Effector memory CD8-positive, alpha-beta T cell (primary cell): Measurements from ENCODE around the gene MLF2.
A peak's percentile ranks its signal among the peaks of the same experiment; 100 is the strongest.

Source experiments
- ATAC-seq: fragments of 150-1000 bp; cut with Tn5 transposase; replicated peaks from 2 replicates; pipeline ENCODE4 v1.10.0; 2021; ENCODE audit warnings: mild to moderate bottlenecking, moderate library complexity
- DNase-seq, 3 experiments: peaks; one replicate each; pipeline ENCODE4 v3.0.0; 2021
- H3K27ac Mint-ChIP-seq, 2 donors: one replicate each; pipeline ENCODE4 v1.8.0; 2022; ENCODE audit warnings: mild to moderate bottlenecking in 2 of 2, mixed read lengths in 2 of 2, moderate library complexity in 2 of 2
- H3K27me3 Mint-ChIP-seq, 2 donors: one replicate each; pipeline ENCODE4 v1.8.0; 2022; ENCODE audit warnings: mixed read lengths in 2 of 2
- H3K36me3 Mint-ChIP-seq: one replicate; pipeline ENCODE4 v1.8.0; 2022; ENCODE audit warnings: mild to moderate bottlenecking, moderate library complexity, mixed read lengths; ENCODE audit not compliant: insufficient read depth
- H3K4me1 Mint-ChIP-seq, 2 donors: one replicate each; pipeline ENCODE4 v1.8.0; 2022; ENCODE audit warnings: low read depth in 2 of 2, mixed read lengths in 2 of 2
- H3K4me3 Mint-ChIP-seq, 2 donors: one replicate each; pipeline ENCODE4 v1.8.0; 2022; ENCODE audit warnings: mild to moderate bottlenecking in 2 of 2, mixed read lengths in 2 of 2, moderate library complexity in 2 of 2
- H3K9me3 Mint-ChIP-seq, 2 donors: one replicate each; pipeline ENCODE4 v1.8.0; 2022; ENCODE audit warnings: mixed read lengths in 2 of 2

The MLF2 gene

GRCh38 chr12:6773590-6774351 is 20.8 kb upstream of the MLF2 start:
- Mint-ChIP-seq H3K27ac (peak overlapping the region; percentile 91 to 92), H3K9me3 (no peaks in the 10 kb centered on the region), H3K36me3 (peaks cover 27% of the 10 kb centered on the region), H3K4me1 (peaks cover 51 to 63% of the 10 kb centered on the region in 2 donors), H3K27me3 (no peaks in the 10 kb centered on the region), H3K4me3 (peak overlapping the region; percentile 89 to 90)
- ATAC-seq (peak; percentile 19), DNase-seq (no peak)

GRCh38 chr12:6772726-6773589 is 20.0 kb upstream of the MLF2 start:
- Mint-ChIP-seq H3K4me3 (peak overlapping the region; percentile 89 to 90), H3K4me1 (peaks cover 52 to 58% of the 10 kb centered on the region in 2 donors), H3K27ac (peak overlapping the region; percentile 91 to 92), H3K9me3 (no peaks in the 10 kb centered on the region), H3K27me3 (peaks cover 0 to 8% of the 10 kb centered on the region in 2 donors), H3K36me3 (peaks cover 25% of the 10 kb centered on the region)
- ATAC-seq (no peak), DNase-seq (no peak)

GRCh38 chr12:6772331-6772695 is 19.4 kb upstream of the MLF2 start, which contains the start of gene LAG3:
Gene LAG3, plus strand, starts transcription at chr12:6772520. Its CDS starts 333 bp downstream, at chr12:6772853.
- Mint-ChIP-seq H3K27me3 (peaks cover 0 to 14% of the 10 kb centered on the region in 2 donors), H3K27ac (peak within 1 kb of the TSS; percentile 91 to 92), H3K36me3 (peaks cover 31% of the 10 kb centered on the region), H3K4me3 (peak within 1 kb of the TSS; percentile 89 to 90), H3K9me3 (no peaks in the 10 kb centered on the region), H3K4me1 (peaks cover 57 to 62% of the 10 kb centered on the region in 2 donors)
- no peak for DNase-seq
- no peak for ATAC-seq

- no peaks in the 10 kb centered on the region for H3K9me3 Mint-ChIP-seq
- H3K4me3 Mint-ChIP-seq = peak overlapping the region; percentile 89 to 90
- peaks cover 0 to 17% of the 10 kb centered on the region in 2 donors for H3K27me3 Mint-ChIP-seq
- peak overlapping the region; percentile 91 for H3K27ac Mint-ChIP-seq
- no peak for ATAC-seq
- peaks cover 31% of the 10 kb centered on the region for H3K36me3 Mint-ChIP-seq
- DNase-seq = no peak
- H3K4me1 Mint-ChIP-seq = peaks cover 62 to 67% of the 10 kb centered on the region in 2 donors
These were observed 18.8 kb upstream of the MLF2 start for GRCh38 chr12:6771509-6772330.

- Mint-ChIP-seq H3K4me3 (no peak overlapping the region), H3K9me3 (no peaks in the 10 kb centered on the region), H3K4me1 (peaks cover 60 to 61% of the 10 kb centered on the region in 2 donors), H3K36me3 (peaks cover 31% of the 10 kb centered on the region), H3K27me3 (peaks cover 0 to 17% of the 10 kb centered on the region in 2 donors), H3K27ac (peak overlapping the region; percentile 38 to 91)
- DNase-seq (no peak), ATAC-seq (no peak)
These were observed 18.2 kb upstream of the MLF2 start for GRCh38 chr12:6771091-6771495.

- peak overlapping the region; percentile 38 to 91 for H3K27ac Mint-ChIP-seq
- ATAC-seq (no peak), DNase-seq (no peak)
- no peaks in the 10 kb centered on the region for H3K9me3 Mint-ChIP-seq
- H3K36me3 Mint-ChIP-seq = peaks cover 27% of the 10 kb centered on the region
- no peak overlapping the region for H3K4me3 Mint-ChIP-seq
- peaks cover 1 to 19% of the 10 kb centered on the region in 2 donors for H3K27me3 Mint-ChIP-seq
- peaks cover 57 to 58% of the 10 kb centered on the region in 2 donors for H3K4me1 Mint-ChIP-seq
These were observed 17.7 kb upstream of the MLF2 start for GRCh38 chr12:6770600-6770999.

GRCh38 chr12:6770094-6770493 is 17.2 kb upstream of the MLF2 start:
- Mint-ChIP-seq H3K27ac (peak overlapping the region in 1 of 2 donors; percentile 38), H3K9me3 (no peaks in the 10 kb centered on the region), H3K27me3 (peaks cover 6 to 23% of the 10 kb centered on the region in 2 donors), H3K36me3 (peaks cover 22% of the 10 kb centered on the region), H3K4me3 (no peak overlapping the region), H3K4me1 (peaks cover 57% of the 10 kb centered on the region in 2 donors)
- DNase-seq (no peak), ATAC-seq (no peak)

- ATAC-seq = no peak
- no peaks in the 10 kb centered on the region for H3K9me3 Mint-ChIP-seq
- H3K27me3 Mint-ChIP-seq = peaks cover 9 to 28% of the 10 kb centered on the region in 2 donors
- no peak overlapping the region for H3K4me3 Mint-ChIP-seq
- H3K27ac Mint-ChIP-seq = peak overlapping the region; percentile 38 to 74
- no peak for DNase-seq
- peaks cover 19% of the 10 kb centered on the region for H3K36me3 Mint-ChIP-seq
- peaks cover 54 to 56% of the 10 kb centered on the region in 2 donors for H3K4me1 Mint-ChIP-seq
These were observed 16.7 kb upstream of the MLF2 start for GRCh38 chr12:6769666-6770065.

- no peak overlapping the region for H3K4me3 Mint-ChIP-seq
- peaks cover 16 to 34% of the 10 kb centered on the region in 2 donors for H3K27me3 Mint-ChIP-seq
- peaks cover 55 to 56% of the 10 kb centered on the region in 2 donors for H3K4me1 Mint-ChIP-seq
- peaks cover 17% of the 10 kb centered on the region for H3K36me3 Mint-ChIP-seq
- DNase-seq (no peak), ATAC-seq (no peak)
- peak overlapping the region; percentile 19 to 74 for H3K27ac Mint-ChIP-seq
- H3K9me3 Mint-ChIP-seq = no peaks in the 10 kb centered on the region
These were observed 16.0 kb upstream of the MLF2 start for GRCh38 chr12:6768990-6769389.

GRCh38 chr12:6768437-6768914 is 15.5 kb upstream of the MLF2 start:
- Mint-ChIP-seq H3K27me3 (peaks cover 17 to 37% of the 10 kb centered on the region in 2 donors), H3K9me3 (no peaks in the 10 kb centered on the region), H3K36me3 (peaks cover 17% of the 10 kb centered on the region), H3K27ac (peak overlapping the region; percentile 19 to 74), H3K4me1 (peaks cover 55 to 57% of the 10 kb centered on the region in 2 donors), H3K4me3 (peak overlapping the region in 1 of 2 donors; percentile 91)
- ATAC-seq (no peak), DNase-seq (no peak)

- H3K9me3 Mint-ChIP-seq = no peaks in the 10 kb centered on the region
- no peak for DNase-seq
- H3K36me3 Mint-ChIP-seq = peaks cover 17% of the 10 kb centered on the region
- peak overlapping the region; percentile 88 to 91 for H3K4me3 Mint-ChIP-seq
- H3K27ac Mint-ChIP-seq = peak overlapping the region; percentile 50 to 74
- peaks cover 17 to 37% of the 10 kb centered on the region in 2 donors for H3K27me3 Mint-ChIP-seq
- no peak for ATAC-seq
- peaks cover 47 to 49% of the 10 kb centered on the region in 2 donors for H3K4me1 Mint-ChIP-seq
These were observed 14.7 kb upstream of the MLF2 start for GRCh38 chr12:6767353-6768319.
